Measurements from ENCODE around the gene TESK2.

- no peak for TF ChIP-seq CTCF (IDR thresholded peaks at IDR 0.05; ENCODE audit: borderline replicate concordance, extremely low read depth, low read length, poor library complexity, severe bottlenecking)
- TF ChIP-seq EZH2 (IDR thresholded peaks at IDR 0.05; ENCODE audit: borderline replicate concordance, low read depth, low read length, severe bottlenecking), result no peak
Observed at GRCh38 chr1:45370575-45370974, 120.4 kb downstream of the TESK2 start.
